NCI-H460 (cell line): ENCODE measurements around the gene MYBBP1A. TPM values are rescaled to one million over a fixed set of nuclear protein-coding genes. Genes with fewer than 3 reads are reported as not detected.

Experiments
- DNase-seq: peaks from one replicate; pipeline ENCODE4 v3.0.0-alpha.2; 2016; ENCODE audit warnings: low read depth; ENCODE audit errors: extremely low read depth
- total RNA-seq: library from RNA; depleted of rRNA; stranded (reverse); fragments of >200 nt; shearing (Covaris generic); gene quantifications from 2 replicates; pipeline ENCODE4 v1.2.3, GENCODE V29; 2014

Gene MYBBP1A
- total RNA-seq, 1 experiment from 2014 or later = 71.3 TPM

DNA sequence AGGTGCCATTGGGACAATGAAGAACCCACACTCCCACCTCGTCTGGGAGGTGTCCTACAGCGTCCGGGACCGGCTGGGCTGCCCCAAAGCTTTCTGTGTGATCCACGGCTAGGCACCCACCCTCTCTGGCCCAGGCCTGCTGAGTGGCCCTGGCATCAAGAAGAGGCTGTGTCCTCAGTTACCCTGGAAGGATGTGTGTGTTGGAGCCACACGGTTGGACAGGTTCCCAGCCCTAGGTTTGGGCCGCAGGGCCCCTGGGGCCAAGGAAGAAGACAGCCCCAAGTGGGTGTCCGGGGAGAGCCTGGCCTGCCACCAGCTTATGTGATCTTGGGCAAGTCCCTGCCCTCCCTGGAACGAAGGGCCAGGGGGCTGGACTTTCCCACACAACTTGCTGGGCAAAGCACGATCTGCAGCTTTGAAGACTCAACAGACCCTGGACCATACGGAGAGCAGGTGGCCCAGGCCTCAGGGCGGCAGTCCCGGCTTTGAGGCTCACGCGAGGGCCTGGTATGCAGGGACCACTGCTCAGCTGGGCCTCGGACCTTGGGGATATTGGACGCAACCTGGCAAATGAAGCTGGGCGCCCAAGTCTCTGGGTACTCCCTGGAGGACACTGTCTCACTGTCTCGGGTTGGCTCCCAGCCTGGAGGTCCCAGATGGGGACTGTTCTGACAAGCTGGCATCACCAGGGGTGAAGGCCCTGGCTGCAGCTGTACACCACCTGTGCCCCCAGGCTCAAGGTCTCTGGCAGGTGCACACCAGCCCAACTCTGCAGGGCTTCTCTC, 17.5 kb downstream of the MYBBP1A start:
- no peak for DNase-seq

DNA sequence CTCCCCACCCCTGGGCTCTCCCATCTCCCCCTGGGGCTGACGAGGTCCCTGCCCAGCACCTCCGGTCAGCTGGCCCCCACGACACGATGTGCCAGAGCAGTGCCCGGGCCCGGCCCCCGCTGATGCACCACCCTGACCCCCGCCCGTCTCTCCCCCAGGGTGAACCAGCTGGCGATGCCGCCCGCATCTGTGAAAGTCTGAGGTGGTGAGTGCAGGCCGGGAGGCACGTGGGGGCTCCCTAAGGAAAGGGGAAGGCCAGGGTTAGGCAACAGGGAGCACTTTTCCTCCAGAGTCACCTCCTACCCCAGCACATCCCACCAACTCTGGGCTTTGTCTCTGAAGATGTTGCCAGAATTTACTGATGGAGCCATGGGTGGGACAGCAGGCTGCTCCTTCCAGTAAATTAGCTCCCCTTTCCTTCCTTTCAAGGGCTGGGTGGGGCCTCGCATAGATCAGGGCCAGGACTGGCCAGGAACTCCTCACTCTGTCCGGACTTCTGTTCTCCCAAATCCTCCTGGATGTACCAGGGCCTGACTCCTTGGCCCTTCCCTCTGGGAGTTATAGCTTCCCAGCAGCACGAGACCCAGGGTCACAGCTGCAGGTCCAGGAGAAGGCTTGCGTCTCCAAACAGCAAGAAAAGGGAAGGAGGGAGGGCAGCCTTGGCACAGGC, 18.3 kb downstream of the MYBBP1A start:
- no peak for DNase-seq

DNA sequence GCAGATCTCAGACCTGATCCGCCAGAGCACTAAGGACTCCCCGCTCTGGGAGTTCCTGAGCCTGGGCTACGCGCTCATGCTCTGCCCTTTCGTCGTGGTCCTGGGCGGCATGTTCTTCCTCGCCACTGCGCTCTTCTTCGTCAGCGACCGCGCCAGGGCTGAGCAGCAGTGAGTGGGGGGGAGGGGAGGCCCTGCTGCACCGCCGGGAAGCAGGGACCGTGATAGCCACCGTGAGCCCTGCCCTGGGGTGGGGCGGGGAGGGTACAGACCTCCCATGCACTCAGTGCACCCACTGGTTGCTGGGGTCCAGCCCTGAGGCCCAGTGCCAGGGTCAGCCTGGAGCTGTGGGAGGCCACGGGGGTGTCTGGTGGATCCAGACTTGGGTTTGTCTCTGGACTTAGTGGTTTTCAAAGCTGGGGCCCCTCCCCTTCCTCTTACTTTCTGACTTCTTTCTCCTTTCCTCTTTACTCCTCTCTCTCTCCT, 18.9 kb downstream of the MYBBP1A start:
- no peak for DNase-seq

DNA sequence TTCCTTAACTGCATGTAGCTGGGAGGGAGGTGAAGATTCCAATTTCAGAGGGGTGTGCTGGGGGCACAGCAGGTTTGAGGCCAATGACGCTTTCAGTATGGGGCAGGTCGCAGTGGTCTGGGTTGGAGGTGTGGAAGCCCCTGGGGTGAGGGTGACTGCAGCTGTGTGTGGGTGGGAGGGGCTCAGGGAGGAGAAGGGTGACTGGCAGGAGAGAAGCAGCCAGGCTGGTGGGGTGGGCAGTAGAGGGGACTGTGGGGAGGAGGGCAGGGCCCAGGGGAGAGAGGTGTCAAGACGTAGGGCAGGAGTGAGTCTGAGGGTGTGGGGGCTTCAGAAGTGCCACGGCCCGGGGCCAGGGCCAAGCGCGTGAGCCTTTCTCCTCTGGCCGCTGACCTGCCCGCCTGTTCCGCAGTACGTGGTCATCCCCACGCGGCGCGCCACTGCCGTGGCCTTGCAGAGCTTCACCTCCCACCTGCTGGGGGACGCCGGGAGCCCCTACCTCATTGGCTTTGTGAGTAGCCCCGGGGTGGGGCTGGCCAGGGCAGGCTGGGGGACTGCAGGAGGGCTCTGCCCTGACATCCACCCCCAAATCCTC, 19.4 kb downstream of the MYBBP1A start:
- no peak for DNase-seq

DNA sequence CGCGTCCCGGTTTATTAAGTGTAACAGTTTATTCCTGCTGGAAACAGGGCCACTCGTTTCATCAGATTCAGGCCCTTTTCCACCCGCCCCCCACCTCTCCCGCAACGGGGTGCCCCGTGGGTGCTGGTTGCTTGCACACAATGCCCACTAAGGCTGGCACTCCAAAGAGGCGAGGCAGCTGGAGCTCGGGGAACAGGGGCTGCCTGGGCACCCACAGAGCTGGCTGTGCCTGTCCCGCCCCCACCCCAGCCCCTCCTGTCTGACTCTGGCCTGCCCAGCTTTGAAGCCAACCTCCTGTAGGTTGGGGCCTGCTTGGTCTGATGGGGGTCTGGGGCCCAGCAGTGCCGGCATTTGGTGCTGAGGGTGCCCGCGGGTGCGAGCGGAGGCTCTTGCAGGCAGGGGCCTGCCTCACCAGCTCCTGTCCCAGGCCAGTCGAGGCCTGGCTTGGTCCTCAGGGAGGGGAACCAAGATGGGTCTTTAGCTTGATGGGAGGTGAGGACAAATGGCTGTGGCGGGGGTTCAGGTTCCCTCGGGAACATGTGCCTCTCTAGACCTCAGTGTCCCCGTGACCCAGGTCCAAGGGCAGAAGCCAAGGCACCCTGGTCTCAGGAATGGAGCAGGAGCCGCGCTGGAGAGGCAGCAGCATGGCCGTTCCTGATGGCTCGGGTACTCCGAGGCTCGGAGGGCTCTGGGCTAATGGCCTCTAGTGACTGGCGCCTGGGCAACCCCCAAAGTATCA, 20.1 kb downstream of the MYBBP1A start:
- no peak for DNase-seq

DNA sequence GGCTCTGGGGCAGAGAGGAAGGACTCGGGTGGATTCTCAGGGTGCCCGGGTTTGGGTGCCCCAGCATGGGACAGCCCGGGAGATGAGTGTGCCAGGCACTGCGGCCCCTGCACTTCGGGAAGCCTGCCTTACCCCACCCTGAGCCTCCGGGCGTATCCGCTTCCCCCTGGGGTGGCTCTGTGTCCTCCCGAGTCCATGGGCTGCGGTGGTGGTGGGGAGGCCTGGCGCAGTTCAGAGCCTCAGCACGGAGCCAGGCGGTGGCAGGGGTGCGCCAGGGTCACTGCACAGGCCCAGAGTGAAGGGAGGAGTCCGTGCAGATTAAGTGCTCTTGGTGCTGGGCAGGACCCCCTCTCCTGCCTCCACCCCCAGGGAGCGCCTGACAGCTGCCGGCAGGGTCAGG, 20.7 kb downstream of the MYBBP1A start:
- DNase-seq = no peak

DNA sequence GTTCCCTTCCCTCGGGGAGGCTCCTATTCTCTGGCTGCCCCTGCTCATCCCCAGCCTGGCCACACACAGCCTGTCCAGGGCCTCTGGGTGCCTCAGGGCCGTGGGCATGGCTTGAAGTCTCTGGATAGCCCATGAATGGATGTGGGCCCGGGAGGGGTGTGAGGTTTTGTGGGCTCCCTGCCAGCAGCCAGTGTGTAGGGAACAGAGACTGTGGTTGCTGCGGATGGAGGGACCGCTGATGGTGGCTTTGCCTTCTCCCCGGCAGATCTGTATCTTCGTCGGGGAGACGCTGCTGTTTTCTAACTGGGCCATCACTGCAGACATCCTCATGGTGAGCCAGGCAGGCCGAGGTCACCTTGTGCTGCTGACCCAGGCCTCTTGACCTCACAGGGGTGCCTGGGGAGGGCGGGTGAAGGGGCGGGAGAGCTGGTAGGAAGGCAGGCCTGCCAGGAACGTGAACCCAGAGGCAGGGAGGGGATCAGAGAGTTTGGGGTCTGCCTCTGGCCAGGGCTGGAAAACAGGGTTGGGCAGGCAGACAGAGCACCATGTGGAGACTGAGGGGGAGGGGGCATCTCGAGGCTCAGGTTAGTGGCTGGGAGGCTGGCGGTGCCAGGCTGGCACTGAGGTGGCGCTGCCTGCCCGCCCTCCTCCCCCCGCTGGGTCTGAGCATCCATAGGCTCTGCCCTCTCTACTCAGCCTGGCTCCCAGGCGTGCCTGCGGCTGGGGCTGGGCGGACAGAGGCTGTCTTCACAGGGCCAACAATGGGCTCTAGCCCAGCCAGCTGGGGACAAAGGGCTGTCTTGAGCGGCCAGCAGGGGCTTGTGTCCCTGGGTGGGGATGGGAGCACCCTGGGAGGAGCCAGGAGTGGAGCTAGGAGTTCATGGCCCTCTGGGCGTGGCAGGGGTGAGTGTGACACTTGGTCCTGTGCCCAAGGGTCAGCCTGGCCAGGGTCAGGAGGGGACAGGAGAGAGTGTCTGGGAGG, 21.4 kb downstream of the MYBBP1A start:
- no peak for DNase-seq

DNA sequence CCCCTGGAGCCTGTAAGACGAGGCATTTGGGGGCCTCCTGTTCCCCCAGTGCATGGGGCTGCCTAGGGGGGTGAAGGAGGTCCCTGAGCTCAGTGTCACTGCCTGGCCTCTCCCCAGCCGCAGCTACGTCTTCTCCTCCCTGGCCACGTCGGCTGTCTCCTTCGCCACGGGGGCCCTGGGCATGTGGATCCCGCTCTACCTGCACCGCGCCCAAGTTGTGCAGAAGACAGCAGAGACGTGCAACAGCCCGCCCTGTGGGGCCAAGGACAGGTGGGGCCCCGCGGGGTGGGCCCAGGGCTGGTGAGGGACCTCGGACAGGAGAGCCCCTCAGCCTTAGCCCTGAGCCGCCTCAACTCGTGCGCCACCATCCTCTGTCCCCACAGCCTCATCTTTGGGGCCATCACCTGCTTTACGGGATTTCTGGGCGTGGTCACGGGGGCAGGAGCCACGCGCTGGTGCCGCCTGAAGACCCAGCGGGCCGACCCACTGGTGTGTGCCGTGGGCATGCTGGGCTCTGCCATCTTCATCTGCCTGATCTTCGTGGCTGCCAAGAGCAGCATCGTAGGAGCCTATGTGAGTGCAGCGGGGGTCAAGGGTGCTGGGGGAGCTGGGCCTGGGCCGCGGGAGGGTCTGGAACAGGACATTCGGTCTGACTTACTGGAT, 22.2 kb downstream of the MYBBP1A start:
- DNase-seq = no peak

DNA sequence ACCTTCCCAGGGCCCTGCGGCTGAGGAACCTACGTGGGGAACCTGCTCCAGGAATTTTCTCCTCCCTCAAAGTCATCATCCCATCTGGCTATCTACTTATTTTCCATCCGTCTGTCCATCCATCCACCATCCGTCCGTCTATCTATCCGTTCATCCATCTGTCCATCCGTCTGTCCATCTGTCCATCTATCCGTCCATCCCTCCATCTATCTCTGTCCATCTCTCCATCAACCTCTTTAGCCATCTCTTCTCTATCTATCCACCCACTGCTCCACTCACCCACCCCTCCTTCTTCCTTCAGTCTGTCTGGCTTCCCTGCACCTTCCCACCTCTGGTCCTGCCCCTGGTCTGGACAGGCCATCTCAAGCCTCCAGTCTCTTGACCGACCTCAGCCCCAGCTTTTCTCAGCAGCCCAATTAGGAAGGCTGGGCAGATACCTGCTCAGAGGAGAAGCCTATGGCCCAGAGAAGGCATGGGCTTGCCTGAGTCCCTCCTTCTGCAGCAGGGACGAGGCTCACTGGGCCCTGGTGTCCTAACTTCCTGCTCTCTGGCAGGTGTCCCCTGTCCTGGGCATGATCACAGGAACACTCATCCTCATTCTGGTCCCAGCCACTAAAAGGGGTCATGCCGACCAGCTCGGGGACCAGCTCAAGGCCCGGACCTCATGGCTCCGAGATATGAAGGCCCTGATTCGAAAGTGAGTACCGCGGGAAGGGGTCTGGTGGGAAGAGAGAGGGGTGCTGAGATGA, 23.0 kb downstream of the MYBBP1A start:
- no peak for DNase-seq

DNA sequence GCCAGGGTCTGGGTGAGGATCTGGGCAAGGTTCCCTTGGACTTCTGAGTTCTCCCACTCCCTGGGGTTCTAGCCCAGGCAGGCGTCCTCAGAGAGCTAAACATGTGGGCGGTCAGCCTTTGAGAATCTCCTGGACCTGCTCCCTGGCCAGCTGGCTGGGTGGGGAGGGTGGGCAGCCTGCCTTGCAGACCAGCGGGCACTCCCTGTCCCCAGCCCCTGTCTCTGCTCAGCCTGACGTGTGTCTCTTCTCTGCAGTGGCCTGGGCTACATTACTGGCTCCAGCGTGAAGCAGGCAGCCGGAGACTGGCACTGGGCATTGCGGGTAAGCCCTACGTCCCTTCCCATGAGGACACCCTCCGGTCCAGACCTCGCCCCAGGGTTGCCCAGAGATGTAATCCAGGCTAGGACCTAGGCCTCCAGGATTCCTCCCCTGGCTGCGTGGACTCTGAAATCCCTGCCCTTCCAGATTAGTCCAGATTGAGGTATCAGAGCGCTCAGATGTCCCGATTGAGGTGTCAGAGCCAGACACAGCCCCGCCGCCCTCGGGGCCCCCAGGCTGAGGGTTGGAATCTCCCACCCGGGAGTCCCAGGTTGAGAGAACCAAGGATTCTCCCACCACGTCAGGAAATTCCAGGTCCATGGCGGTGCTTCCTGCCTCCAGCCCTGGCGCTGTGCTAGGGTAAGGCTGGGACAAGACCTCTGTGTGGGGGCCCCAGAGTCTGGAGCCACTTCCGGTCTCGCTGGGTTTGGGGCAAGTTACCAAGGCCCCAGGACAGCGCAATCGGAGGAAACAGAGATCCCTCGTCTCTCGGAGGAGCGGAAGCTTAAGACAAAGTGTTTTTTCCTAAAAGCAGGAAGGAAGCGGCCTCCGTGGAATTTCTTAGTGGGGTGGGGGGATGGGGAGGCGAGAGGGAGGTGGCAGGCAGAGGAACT, 24.1 kb downstream of the MYBBP1A start:
- DNase-seq = no peak

DNA sequence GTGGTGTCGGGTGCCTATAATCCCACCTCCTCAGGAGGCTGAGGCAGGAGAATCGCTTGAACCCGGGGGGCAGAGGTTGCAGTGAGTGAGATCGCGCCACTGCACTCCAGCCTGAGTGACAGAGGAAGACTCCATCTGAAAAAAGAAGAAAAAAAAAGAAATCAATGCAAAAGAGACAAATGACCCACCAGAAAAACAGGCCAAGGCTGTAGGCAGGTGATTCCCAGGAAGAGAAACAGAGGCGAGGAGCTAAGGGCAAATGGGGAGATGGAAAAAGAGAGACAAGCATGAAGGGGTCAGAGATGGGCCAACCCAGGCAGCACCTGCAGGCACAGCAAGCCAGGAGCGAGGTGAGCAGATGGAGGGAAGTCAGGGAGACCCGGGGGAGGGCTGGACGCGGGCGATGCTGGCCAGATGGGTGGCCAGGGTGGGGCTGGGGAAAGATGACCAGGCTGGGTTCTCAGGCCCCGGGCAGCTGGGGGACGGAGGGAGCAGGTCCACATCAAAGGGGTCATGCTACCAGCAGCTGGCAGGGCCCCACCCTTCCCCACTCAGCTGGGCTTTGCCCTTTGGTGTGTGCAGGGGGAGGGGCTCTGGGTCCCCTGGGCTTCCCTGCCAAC, 25.5 kb downstream of the MYBBP1A start:
- no peak for DNase-seq

DNA sequence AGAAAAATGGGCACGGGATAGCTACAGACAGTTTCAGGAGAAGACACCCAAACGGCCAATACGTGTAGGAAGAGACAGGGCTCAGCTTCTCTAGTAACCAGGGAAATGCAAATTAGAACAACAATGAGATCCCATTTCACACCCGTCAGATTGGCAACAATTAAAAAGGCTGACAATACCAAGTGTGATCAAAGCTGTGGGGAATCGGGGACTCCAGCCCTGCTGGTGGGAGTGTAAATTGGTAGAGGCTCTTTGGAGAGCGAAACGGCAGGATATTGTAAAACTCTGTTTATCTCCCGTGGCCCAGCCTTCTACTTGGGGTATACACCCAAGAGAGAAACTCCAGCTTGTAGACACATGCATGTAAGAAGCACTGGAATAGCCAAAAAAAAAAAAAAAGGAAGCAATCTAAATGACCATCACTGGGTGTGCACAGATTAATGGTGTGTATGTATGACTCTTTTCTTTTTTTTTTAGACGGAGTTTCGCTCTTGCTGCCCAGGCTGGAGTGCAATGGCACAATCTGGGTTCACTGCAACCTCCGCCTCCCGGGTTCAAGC, 27.5 kb downstream of the MYBBP1A start:
- no peak for DNase-seq

DNA sequence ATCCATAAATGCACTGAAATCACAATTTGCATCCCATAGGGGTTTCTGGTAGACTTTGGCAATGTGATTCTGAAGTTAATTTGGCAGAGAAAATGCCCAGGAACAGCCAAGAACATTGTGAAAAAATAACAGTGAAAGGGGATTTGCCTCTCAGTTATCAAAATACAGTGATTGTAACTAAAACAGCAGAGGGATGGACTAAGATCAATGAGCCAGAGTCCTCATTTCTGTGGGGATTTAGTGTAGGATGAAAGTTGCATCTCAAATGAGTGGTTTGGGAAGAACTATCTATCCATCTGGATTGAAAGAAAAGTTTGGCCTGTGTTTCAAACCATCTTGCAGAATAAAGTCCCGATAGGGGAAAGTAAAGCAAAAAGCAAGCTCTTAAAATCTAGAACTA, 28.1 kb downstream of the MYBBP1A start:
- DNase-seq = no peak

DNA sequence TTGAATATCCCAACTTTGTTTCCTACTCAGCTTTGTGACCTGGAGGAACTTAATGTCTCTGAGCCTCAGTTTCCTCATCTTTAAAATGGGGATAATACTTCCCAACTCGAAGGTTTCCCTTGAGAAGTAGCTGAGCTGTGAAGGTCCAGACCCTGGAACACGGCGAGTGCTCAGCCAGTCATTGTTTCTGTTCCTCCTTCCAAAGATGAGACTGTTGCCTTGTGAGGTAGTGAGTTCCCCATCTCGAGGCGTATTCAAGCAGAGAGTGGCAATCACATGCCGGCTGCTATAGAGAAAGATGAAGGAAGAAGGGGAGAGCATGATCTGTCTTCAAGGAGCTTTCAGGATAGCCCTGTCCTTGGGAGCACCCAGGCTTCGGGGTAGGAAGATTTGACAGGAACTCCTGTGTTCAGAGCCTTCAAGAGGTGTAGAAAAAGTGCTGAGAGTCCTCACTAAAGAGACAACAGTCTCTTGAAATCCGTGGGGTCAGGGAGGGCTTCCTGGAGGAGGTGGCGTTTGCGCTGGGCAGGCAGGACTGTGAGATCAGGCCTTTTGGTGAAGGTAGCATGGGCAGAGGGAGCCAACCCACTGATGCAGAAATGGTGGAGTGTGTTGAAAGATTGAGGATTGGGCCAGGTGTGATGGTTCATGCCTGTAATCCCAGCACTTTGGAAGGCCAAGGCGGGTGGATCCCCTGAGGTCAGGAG, 29.3 kb downstream of the MYBBP1A start:
- DNase-seq = no peak

DNA sequence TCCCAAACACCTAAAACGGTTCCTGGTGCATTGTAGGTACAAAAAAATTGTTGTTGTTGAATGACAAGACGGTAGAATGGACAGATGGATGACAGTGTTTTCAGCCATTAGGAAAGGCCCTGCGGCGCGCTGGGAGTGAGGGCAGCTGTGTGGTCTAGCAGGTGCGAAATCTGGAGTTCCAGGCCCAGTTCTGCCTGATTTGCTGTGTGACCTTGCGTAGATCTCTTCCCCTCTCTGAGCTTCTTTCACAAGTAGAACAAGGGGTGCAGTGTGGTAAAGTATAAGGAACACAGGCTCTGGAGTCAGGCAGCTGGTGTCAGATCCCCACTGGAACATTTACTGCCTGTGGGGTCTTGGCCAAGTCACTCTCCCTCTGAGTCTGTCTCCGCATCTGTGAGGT, 31.2 kb downstream of the MYBBP1A start:
- no peak for DNase-seq

DNA sequence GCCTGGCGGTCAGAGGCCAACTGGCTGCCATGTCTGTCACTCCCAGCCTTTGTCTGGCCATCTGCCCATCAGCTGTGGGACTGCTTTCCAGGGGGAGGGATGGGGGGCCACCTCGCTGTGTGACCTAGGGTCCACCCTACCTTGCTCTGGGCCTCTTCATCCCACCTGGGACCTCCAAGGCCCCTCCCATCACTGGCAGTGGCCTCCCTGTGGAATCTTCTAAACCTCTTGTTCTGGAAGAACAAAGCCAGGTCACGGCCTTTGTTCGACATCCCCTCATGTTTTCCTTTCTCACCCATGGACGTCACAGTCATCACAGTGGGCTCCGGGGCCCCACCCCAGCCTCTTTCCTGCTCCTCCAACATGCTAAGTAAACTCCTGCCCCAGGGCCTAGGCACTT, 32.5 kb downstream of the MYBBP1A start:
- DNase-seq = no peak
